GM12864 (cell line): ENCODE measurements around the gene KLHL30.

Experiments
- DNase-seq: peaks from one replicate; pipeline ENCODE4 v3.0.0-alpha.2; 2011; ENCODE audit warnings: low read depth
- H3K4me3 ChIP-seq: 2 replicates; pipeline ENCODE4 v1.5.1; 2011; ENCODE audit warnings: mild to moderate bottlenecking, low read depth, low read length, control low read depth
- CTCF ChIP-seq: IDR thresholded peaks from 2 replicates; pipeline ENCODE4 v1.5.1; 2011; ENCODE audit warnings: low read depth, mild to moderate bottlenecking, moderate library complexity, low read length, control low read depth, inconsistent platforms; ENCODE audit errors: missing control alignments

Gene KLHL30

DNA sequence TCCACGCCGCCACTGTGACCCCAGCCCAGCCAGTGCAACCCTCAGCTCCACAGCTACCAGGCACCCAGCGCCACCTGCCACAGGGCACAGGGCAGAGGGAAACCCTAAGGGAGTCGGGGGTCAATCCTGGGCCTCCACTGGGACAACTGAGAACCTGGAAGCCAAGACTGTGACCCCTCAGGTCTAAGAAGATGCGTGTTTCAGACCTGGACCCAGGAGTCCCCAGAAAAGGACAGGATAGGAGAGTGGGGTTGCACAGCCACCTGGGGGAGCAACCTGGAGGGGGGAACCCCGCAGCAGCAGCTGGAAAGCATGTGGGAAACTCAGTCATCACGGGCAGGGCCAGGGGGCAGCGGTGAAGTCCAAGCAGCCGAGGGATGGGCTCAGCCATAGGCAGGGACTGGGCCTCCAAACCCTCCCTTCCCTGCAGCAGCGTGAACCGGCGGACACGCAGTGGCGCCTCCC lies 34.2 kb upstream of the KLHL30 start:
- no peak for DNase-seq
- no peak for TF ChIP-seq CTCF
- H3K4me3 ChIP-seq: no peak overlapping the region

DNA sequence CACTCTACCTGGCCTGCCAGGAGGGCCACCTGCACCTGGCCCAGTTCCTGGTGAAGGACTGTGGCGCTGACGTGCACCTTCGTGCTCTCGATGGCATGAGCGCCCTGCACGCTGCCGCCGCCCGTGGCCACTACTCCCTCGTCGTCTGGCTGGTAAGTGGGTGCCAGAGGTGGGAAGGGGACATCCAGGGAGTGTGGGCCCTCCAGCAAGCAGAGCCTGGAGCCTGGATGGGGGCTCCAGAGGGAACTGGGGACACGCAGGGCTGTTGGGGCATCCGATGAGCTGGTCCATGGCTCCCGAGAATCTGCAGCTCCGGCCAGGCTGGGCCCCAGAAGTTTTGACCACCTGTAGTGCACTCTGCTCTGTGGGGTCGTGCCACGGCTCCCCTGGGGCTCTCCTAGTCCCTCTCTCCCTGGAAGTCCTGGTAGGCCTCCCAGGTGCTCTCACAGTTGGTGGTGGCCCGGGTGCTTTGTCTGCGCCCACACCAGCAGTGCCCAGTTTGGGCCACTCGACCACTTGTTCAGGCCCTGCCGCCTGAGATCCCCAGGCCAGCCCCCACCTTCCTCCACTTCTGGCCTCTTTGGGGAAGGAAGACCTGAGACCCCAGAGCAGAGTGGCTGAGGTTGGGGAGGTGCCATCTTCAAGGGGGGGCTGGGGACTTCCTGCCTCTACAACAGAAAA lies 33.6 kb upstream of the KLHL30 start:
- DNase-seq: no peak
- no peak for TF ChIP-seq CTCF
- H3K4me3 ChIP-seq: no peak overlapping the region

- DNase-seq: no peak
- no peak overlapping the region for H3K4me3 ChIP-seq
- no peak for TF ChIP-seq CTCF
Observed at GRCh38 chr2:238105506-238106338, 32.7 kb upstream of the KLHL30 start.

DNA sequence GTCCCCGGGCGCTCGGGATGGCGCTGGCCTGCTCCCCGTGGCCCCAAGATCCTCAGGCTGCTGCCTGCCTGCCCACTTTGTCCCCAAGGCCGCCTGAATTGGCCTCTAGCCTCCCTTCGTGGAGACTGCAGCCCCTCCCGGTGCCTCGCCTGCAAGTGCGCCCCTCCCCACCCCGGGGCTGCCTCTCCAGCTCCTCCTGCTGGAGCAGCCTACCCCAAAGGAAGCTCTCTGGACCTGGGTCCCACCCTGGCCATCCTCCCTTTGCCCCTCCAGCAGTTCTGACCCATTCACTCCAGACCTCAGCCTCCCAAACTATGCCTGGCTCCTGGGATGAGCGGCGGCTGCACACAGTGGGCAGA lies 32.1 kb upstream of the KLHL30 start:
- no peak overlapping the region for H3K4me3 ChIP-seq
- no peak for DNase-seq
- no peak for TF ChIP-seq CTCF

- TF ChIP-seq CTCF: peak; percentile 49
- DNase-seq: no peak
- peak overlapping the region; percentile 55 for H3K4me3 ChIP-seq
Observed at GRCh38 chr2:238106698-238107524, 31.6 kb upstream of the KLHL30 start.

DNA sequence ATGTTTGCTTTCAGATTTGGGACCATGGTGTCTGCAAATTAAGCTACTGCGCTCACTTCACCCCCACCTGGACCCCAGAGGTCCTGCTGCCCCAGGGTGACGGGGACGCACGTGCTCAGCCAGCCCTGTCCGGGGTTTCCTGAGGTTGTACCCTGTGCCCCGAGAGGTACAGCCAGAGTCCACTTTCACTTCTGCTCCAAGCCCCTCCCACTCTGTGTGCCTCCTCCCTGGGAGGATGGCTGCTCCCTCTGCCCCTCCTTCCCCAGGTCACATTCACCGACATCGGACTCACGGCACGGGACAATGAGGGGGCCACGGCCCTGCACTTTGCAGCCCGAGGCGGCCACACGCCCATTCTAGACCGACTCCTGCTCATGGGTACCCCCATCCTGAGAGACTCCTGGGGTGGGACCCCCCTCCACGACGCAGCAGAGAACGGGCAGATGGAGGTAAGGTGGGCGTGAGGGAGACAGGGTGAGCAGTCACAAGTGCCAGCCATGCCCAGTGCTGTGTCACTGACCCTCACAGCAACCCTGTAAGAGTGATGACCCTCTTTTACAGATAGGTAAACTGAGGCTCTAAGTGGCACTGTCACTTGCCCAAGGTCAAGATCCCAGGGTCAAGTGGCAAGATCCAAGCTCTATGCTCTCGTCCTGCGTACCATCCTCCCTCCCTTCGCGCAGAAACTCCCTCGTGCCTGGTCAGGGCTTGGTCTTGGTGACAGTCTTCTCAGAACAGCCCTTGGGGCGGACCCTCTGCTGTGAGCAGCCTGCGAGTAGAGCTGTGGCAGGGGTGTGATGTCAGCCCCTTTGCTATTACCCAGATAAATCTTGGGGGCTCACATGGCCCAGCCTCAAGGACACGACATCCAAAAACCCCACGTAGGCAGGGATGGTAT lies 30.7 kb upstream of the KLHL30 start:
- peak overlapping the region; percentile 55 for H3K4me3 ChIP-seq
- peak; percentile 73 for DNase-seq

More for the DNA sequence above, 30.7 kb upstream of the KLHL30 start:
- TF ChIP-seq CTCF: no peak
